ENCODE data around the gene ZNF669. TPM values are rescaled to one million over a fixed set of nuclear protein-coding genes. Genes with fewer than 3 reads are reported as not detected.

Gene ZNF669
- polyA plus RNA-seq, 1 donor (not counting 4 experiments of a cell fraction or from before 2014, with no cell fraction given) = 4.5 TPM

GRCh38 chr1:247100676-247101279 is 3.4 kb downstream of the ZNF669 start:
- Histone ChIP-seq H3K4me1 (ENCODE audit: control insufficient read depth, extremely low read depth, insufficient read depth, low read length) (peaks cover 6% of the 10 kb centered on the region), H3K27me3 (ENCODE audit: control insufficient read depth, extremely low read depth, insufficient read depth, low read length) (no peaks in the 10 kb centered on the region), H3K9me3 (ENCODE audit: control insufficient read depth, low read depth, low read length) (peaks cover 24% of the 10 kb centered on the region), H3K27ac (ENCODE audit: control insufficient read depth, insufficient read depth, low read length) (no peak overlapping the region), H4K20me1 (ENCODE audit: control insufficient read depth, extremely low read depth, insufficient read depth, low read length) (no peaks in the 10 kb centered on the region), H3K4me2 (ENCODE audit: control insufficient read depth, extremely low read depth, insufficient read depth, low read depth, low read length) (no peak overlapping the region), H3K79me2 (ENCODE audit: control insufficient read depth, insufficient read depth, low read length) (peaks cover 19% of the 10 kb centered on the region), H3K9ac (ENCODE audit: control insufficient read depth, extremely low read depth, insufficient read depth, low read length) (no peak overlapping the region), H2AFZ (ENCODE audit: control insufficient read depth, low read length) (no peak overlapping the region), H3K36me3 (ENCODE audit: control insufficient read depth in 2 of 2, extremely low read depth in 1 of 2, insufficient read depth in 2 of 2, low read length in 2 of 2) (peaks cover 10 to 16% of the 10 kb centered on the region in 2 experiments), H3K4me3 (ENCODE audit: control insufficient read depth in 2 of 3, extremely low read depth in 1 of 3, insufficient read depth in 2 of 3, low read depth in 1 of 3, low read length in 3 of 3) (no peak overlapping the region), H3K9me1 (ENCODE audit: control insufficient read depth, extremely low read depth, insufficient read depth, low read length) (no peaks in the 10 kb centered on the region)
- no peak for DNase-seq (ENCODE audit: low read depth, low spot score)
- dilution Hi-C loops (cut with MboI; ENCODE audit: extremely low pct_ligation_motif_present, low sequenced_read_pairs) = no loop called here
- TF ChIP-seq CTCF (optimal IDR thresholded peaks at IDR 0.05 in 1 of 3, IDR thresholded peaks at IDR 0.05 in 1 of 3, conservative IDR thresholded peaks at IDR 0.05 in 1 of 3; ENCODE audit: extremely low read depth in 1 of 3, insufficient read depth in 2 of 3, low read length in 3 of 3) (no peak), EZH2 (IDR thresholded peaks at IDR 0.05; ENCODE audit: low read length) (no peak)
- FAIRE-seq = no peak

DNA sequence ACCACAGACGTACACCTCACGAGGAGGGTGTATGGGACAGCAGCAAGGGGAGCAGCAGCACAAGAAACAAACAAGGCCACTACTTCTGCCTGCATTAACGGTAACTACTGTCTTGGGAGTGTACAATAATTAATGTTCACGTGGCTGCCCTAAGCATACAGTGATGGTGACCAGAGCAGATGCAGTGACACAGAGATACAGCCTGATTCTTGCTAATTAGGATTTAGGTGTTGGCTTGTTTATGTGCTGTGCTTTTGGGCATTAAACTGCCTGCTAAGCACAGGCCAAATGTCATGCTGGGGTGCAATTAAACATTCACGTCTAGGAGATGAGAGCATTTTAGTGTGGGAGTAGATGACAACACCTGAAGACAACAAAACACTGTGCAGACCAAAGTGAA is 7.2 kb downstream of the ZNF669 start:
- FAIRE-seq (no peak), DNase-seq (ENCODE audit: low read depth, low spot score) (no peak)
- Histone ChIP-seq H3K9me1 (ENCODE audit: control insufficient read depth, extremely low read depth, insufficient read depth, low read length) (no peaks in the 10 kb centered on the region), H3K4me2 (ENCODE audit: control insufficient read depth, extremely low read depth, insufficient read depth, low read depth, low read length) (no peak overlapping the region), H3K9ac (ENCODE audit: control insufficient read depth, extremely low read depth, insufficient read depth, low read length) (no peak overlapping the region), H3K36me3 (ENCODE audit: control insufficient read depth in 2 of 2, extremely low read depth in 1 of 2, insufficient read depth in 2 of 2, low read length in 2 of 2) (peaks cover 10 to 14% of the 10 kb centered on the region in 2 experiments), H4K20me1 (ENCODE audit: control insufficient read depth, extremely low read depth, insufficient read depth, low read length) (no peaks in the 10 kb centered on the region), H3K4me1 (ENCODE audit: control insufficient read depth, extremely low read depth, insufficient read depth, low read length) (no peaks in the 10 kb centered on the region), H3K79me2 (ENCODE audit: control insufficient read depth, insufficient read depth, low read length) (peaks cover 6% of the 10 kb centered on the region), H3K4me3 (ENCODE audit: control insufficient read depth in 2 of 3, extremely low read depth in 1 of 3, insufficient read depth in 2 of 3, low read depth in 1 of 3, low read length in 3 of 3) (no peak overlapping the region), H2AFZ (ENCODE audit: control insufficient read depth, low read length) (no peak overlapping the region), H3K27me3 (ENCODE audit: control insufficient read depth, extremely low read depth, insufficient read depth, low read length) (no peaks in the 10 kb centered on the region), H3K9me3 (ENCODE audit: control insufficient read depth, low read depth, low read length) (peaks cover 23% of the 10 kb centered on the region), H3K27ac (ENCODE audit: control insufficient read depth, insufficient read depth, low read length) (no peak overlapping the region)
- dilution Hi-C loops (cut with MboI; ENCODE audit: extremely low pct_ligation_motif_present, low sequenced_read_pairs) = no loop called here
- TF ChIP-seq EZH2 (IDR thresholded peaks at IDR 0.05; ENCODE audit: low read length) = no peak
- no peak for TF ChIP-seq CTCF (optimal IDR thresholded peaks at IDR 0.05 in 1 of 3, IDR thresholded peaks at IDR 0.05 in 1 of 3, conservative IDR thresholded peaks at IDR 0.05 in 1 of 3; ENCODE audit: extremely low read depth in 1 of 3, insufficient read depth in 2 of 3, low read length in 3 of 3)
